Measurements from ENCODE around the gene SCYGR6.

SCYGR6 gene

GRCh38 chr2:227724394-227725039 lies at the start of gene SCYGR6:
Gene SCYGR6 (minus strand): TSS chr2:227724757. CDS start chr2:227724757, 0 bp downstream.
- Histone ChIP-seq H3K9me3 (ENCODE audit: control insufficient read depth, insufficient read depth, low read depth, low read length) (no peaks in the 10 kb centered on the region), H3K4me1 (ENCODE audit: control insufficient read depth, insufficient read depth, low read length) (no peaks in the 10 kb centered on the region), H3K4me3 (ENCODE audit: low read depth, low read length) (no peak within 1 kb of the TSS), H3K36me3 (ENCODE audit: control insufficient read depth in 2 of 2, insufficient read depth in 1 of 2, low read length in 2 of 2) (no peaks in the 10 kb centered on the region), H3K27ac (ENCODE audit: extremely low read depth, low read depth, low read length) (no peak within 1 kb of the TSS)
- ChIA-PET POLR2A (no interaction called here), CTCF (interaction anchor here (0.6 kb wide), 1 partner anchor 288 kb away, joined by 3 read pairs; no protein-coding TSS in a partner anchor)
- TF ChIP-seq, protein P1, sequence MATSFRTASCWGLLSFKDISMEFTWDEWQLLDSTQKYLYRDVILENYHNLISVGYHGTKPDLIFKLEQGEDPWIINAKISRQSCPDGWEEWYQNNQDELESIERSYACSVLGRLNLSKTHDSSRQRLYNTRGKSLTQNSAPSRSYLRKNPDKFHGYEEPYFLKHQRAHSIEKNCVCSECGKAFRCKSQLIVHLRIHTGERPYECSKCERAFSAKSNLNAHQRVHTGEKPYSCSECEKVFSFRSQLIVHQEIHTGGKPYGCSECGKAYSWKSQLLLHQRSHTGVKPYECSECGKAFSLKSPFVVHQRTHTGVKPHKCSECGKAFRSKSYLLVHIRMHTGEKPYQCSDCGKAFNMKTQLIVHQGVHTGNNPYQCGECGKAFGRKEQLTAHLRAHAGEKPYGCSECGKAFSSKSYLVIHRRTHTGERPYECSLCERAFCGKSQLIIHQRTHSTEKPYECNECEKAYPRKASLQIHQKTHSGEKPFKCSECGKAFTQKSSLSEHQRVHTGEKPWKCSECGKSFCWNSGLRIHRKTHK (tag by site-specific recombination; IDR thresholded peaks at IDR 0.05) = no peak
- no peak for TF ChIP-seq ZSCAN5A (tag by site-specific recombination; IDR thresholded peaks at IDR 0.05)

- no peaks in the 10 kb centered on the region for H3K9me3 ChIP-seq (ENCODE audit: control insufficient read depth, insufficient read depth, low read depth, low read length)
- H3K36me3 ChIP-seq (ENCODE audit: control insufficient read depth in 2 of 2, insufficient read depth in 1 of 2, low read length in 2 of 2) = no peaks in the 10 kb centered on the region
- ChIA-PET POLR2A (no interaction called here), CTCF (interaction anchor here (0.6 to 1.6 kb wide), 8 partner anchors 32 to 1064 kb away, joined by 3 to 9 read pairs (median 4); no protein-coding TSS in a partner anchor)
- no peak overlapping the region for H3K4me3 ChIP-seq (ENCODE audit: low read depth, low read length)
- no peaks in the 10 kb centered on the region for H3K4me1 ChIP-seq (ENCODE audit: control insufficient read depth, insufficient read depth, low read length)
- TF ChIP-seq ZNF221 (tag by site-specific recombination; IDR thresholded peaks at IDR 0.05; ENCODE audit: borderline replicate concordance) (no peak), ZNF501 (tag by site-specific recombination; IDR thresholded peaks at IDR 0.05) (no peak), ZEB2 (tag by site-specific recombination; IDR thresholded peaks at IDR 0.05) (no peak), YY2 (tag by site-specific recombination; IDR thresholded peaks at IDR 0.05) (no peak)
- TF ChIP-seq, protein P2, sequence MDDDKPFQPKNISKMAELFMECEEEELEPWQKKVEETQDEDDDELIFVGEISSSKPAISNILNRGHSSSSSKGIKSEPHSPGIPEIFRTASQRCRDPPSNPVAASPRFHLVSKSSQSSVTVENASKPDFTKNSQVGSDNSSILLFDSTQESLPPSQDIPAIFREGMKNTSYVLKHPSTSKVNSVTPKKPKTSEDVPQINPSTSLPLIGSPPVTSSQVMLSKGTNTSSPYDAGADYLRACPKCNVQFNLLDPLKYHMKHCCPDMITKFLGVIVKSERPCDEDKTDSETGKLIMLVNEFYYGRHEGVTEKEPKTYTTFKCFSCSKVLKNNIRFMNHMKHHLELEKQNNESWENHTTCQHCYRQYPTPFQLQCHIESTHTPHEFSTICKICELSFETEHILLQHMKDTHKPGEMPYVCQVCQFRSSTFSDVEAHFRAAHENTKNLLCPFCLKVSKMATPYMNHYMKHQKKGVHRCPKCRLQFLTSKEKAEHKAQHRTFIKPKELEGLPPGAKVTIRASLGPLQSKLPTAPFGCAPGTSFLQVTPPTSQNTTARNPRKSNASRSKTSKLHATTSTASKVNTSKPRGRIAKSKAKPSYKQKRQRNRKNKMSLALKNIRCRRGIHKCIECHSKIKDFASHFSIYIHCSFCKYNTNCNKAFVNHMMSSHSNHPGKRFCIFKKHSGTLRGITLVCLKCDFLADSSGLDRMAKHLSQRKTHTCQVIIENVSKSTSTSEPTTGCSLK (tag by site-specific recombination; IDR thresholded peaks at IDR 0.05) = no peak
- H3K27ac ChIP-seq (ENCODE audit: extremely low read depth, low read depth, low read length) = no peak overlapping the region
Observed at GRCh38 chr2:227774011-227774624, 49.6 kb upstream of the SCYGR6 start.

GRCh38 chr2:227772932-227773331 lies 48.4 kb upstream of the SCYGR6 start:
- no peaks in the 10 kb centered on the region for H3K9me3 ChIP-seq (ENCODE audit: control insufficient read depth, insufficient read depth, low read depth, low read length)
- H3K27ac ChIP-seq (ENCODE audit: extremely low read depth, low read depth, low read length) = no peak overlapping the region
- POLR2A ChIA-PET = no interaction called here
- H3K36me3 ChIP-seq (ENCODE audit: control insufficient read depth in 2 of 2, insufficient read depth in 1 of 2, low read length in 2 of 2) = no peaks in the 10 kb centered on the region
- no peaks in the 10 kb centered on the region for H3K4me1 ChIP-seq (ENCODE audit: control insufficient read depth, insufficient read depth, low read length)
- CTCF ChIA-PET = interaction anchor here (0.6 to 0.9 kb wide), 3 partner anchors 90 to 535 kb away, joined by 3 to 4 read pairs (median 4); no protein-coding TSS in a partner anchor
- H3K4me3 ChIP-seq (ENCODE audit: low read depth, low read length) = no peak overlapping the region
- no peak for TF ChIP-seq ZNF571 (tag by site-specific recombination; IDR thresholded peaks at IDR 0.05)
- no peak for TF ChIP-seq ZBTB11 (tag by site-specific recombination; conservative IDR thresholded peaks at IDR 0.05; ENCODE audit: low read depth)
- TF ChIP-seq YY1 (tag by site-specific recombination; IDR thresholded peaks at IDR 0.05) = no peak
- TF ChIP-seq ZNF704 (tag by site-specific recombination; IDR thresholded peaks at IDR 0.05) = no peak
- TF ChIP-seq HOXC10 (CRISPR knock-in tag; IDR thresholded peaks at IDR 0.05) = no peak
- TF ChIP-seq, protein P3, sequence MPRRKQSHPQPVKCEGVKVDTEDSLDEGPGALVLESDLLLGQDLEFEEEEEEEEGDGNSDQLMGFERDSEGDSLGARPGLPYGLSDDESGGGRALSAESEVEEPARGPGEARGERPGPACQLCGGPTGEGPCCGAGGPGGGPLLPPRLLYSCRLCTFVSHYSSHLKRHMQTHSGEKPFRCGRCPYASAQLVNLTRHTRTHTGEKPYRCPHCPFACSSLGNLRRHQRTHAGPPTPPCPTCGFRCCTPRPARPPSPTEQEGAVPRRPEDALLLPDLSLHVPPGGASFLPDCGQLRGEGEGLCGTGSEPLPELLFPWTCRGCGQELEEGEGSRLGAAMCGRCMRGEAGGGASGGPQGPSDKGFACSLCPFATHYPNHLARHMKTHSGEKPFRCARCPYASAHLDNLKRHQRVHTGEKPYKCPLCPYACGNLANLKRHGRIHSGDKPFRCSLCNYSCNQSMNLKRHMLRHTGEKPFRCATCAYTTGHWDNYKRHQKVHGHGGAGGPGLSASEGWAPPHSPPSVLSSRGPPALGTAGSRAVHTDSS (tag by site-specific recombination; IDR thresholded peaks at IDR 0.05) = no peak
- no peak for TF ChIP-seq ZNF701 (tag by site-specific recombination; IDR thresholded peaks at IDR 0.05)
- no peak for TF ChIP-seq ZBTB48 (tag by site-specific recombination; IDR thresholded peaks at IDR 0.05)
- TF ChIP-seq ZNF169 (tag by site-specific recombination; IDR thresholded peaks at IDR 0.05) = no peak
- no peak for TF ChIP-seq IKZF3 (tag by site-specific recombination; IDR thresholded peaks at IDR 0.05)
- no peak for TF ChIP-seq ZSCAN23 (tag by site-specific recombination; IDR thresholded peaks at IDR 0.05)
- TF ChIP-seq ZNF114 (tag by site-specific recombination; IDR thresholded peaks at IDR 0.05) = no peak
